Effector CD8-positive, alpha-beta T cell (primary cell): ENCODE data around the gene DNAAF5.
A peak's percentile ranks its signal among the peaks of the same experiment; 100 is the strongest.
"Not testable (repeated sequence)": the region's sequence is repeated elsewhere in the genome, so short reads cannot be mapped to it uniquely, and the experiment has no call there.

Source experiments
- DNase-seq: peaks from one replicate; lab custom pipeline; 2025; lab: John Stamatoyannopoulos, UW

DNAAF5 gene

GRCh38 chr7:782718-783449 is 56.4 kb downstream of the DNAAF5 start:
- DNase-seq, result no peak

- no peak for DNase-seq
Observed at GRCh38 chr7:783556-784490, 57.3 kb downstream of the DNAAF5 start.

- no peak for DNase-seq
Observed at GRCh38 chr7:784971-785370, 58.5 kb downstream of the DNAAF5 start.

- no peak for DNase-seq
Observed at GRCh38 chr7:785416-785815, 58.9 kb downstream of the DNAAF5 start.

- peak; percentile 55 for DNase-seq
Observed at GRCh38 chr7:786472-787255, 60.2 kb downstream of the DNAAF5 start.

GRCh38 chr7:787332-788240 is 61.1 kb downstream of the DNAAF5 start:
- DNase-seq, result no peak

GRCh38 chr7:791519-791918 is 65.0 kb downstream of the DNAAF5 start:
- no peak for DNase-seq

- no peak for DNase-seq
Observed at GRCh38 chr7:794207-794606, 67.7 kb downstream of the DNAAF5 start.

GRCh38 chr7:794671-795329 is 68.3 kb downstream of the DNAAF5 start:
- DNase-seq, result no peak

GRCh38 chr7:796434-797169 is 70.1 kb downstream of the DNAAF5 start:
- not testable (repeated sequence) for DNase-seq

GRCh38 chr7:798921-799470 is 72.5 kb downstream of the DNAAF5 start:
- DNase-seq, result no peak

- no peak for DNase-seq
Observed at GRCh38 chr7:800692-801091, 74.2 kb downstream of the DNAAF5 start.

- DNase-seq, result not testable (repeated sequence)
Observed at GRCh38 chr7:801351-801750, 74.9 kb downstream of the DNAAF5 start.

- no peak for DNase-seq
Observed at GRCh38 chr7:801940-802381, 75.5 kb downstream of the DNAAF5 start.

- no peak for DNase-seq
Observed at GRCh38 chr7:802500-803242, 76.2 kb downstream of the DNAAF5 start.

GRCh38 chr7:803243-803635 is 76.7 kb downstream of the DNAAF5 start:
- no peak for DNase-seq

GRCh38 chr7:803796-804195 is 77.3 kb downstream of the DNAAF5 start:
- not testable (repeated sequence) for DNase-seq

- DNase-seq, result no peak
Observed at GRCh38 chr7:805261-805660, 78.8 kb downstream of the DNAAF5 start.
